Esophagus squamous epithelium (tissue), 4 donors: Measurements from ENCODE around the gene NKAPL.

Experiments
- CTCF ChIP-seq, 6 experiments: fragments of 450-650 bp in 4 of 6; fragments of 200-600 bp in 2 of 6; sonication (generic) in 2 of 6; IDR thresholded peaks; one replicate each; pipeline ENCODE4 v1.5.1; 2016 to 2019; ENCODE audit warnings: antibody characterized with exemption in 6 of 6, mild to moderate bottlenecking in 4 of 6, moderate library complexity in 4 of 6
- POLR2A ChIP-seq, 4 donors: fragments of 450-650 bp; IDR thresholded peaks; one replicate each; pipeline ENCODE4 v1.6.1; 2017; ENCODE audit warnings: antibody characterized with exemption in 4 of 4, mild to moderate bottlenecking in 4 of 4, moderate library complexity in 3 of 4

- TF ChIP-seq CTCF (IDR thresholded peaks at IDR 0.05) (no peak), POLR2A (IDR thresholded peaks at IDR 0.05) (no peak)
Observed at GRCh38 chr6:28225056-28225834, 33.9 kb upstream of the NKAPL start, which contains the start of gene ZSCAN9.
